Activated CD4-positive, alpha-beta T cell treated with anti-CD3 and anti-CD28 coated beads for 4 hours (primary cell): ENCODE results near the gene NTSR1.

Source experiments
- DNase-seq, 2 donors: peaks; one replicate each; pipeline ENCODE4 v3.0.0-alpha.2; 2020

The NTSR1 gene

GRCh38 chr20:62791301-62792181 lies 82.9 kb downstream of the NTSR1 start:
- DNase-seq: peak; percentile 71 to 73

GRCh38 chr20:62792182-62792939 lies 83.7 kb downstream of the NTSR1 start:
- DNase-seq: no peak

- DNase-seq: no peak
Observed at GRCh38 chr20:62792940-62793756, 84.5 kb downstream of the NTSR1 start.

- no peak for DNase-seq
Observed at GRCh38 chr20:62793757-62794006, 85.0 kb downstream of the NTSR1 start.

- peak; percentile 91 to 94 for DNase-seq
Observed at GRCh38 chr20:62794007-62794724, 85.5 kb downstream of the NTSR1 start.

- DNase-seq: peak; percentile 60 to 72
Observed at GRCh38 chr20:62795023-62795761, 86.6 kb downstream of the NTSR1 start.

- no peak for DNase-seq
Observed at GRCh38 chr20:62796699-62797491, 88.3 kb downstream of the NTSR1 start.

- no peak for DNase-seq
Observed at GRCh38 chr20:62797671-62798532, 89.3 kb downstream of the NTSR1 start.

- no peak for DNase-seq
Observed at GRCh38 chr20:62799036-62799435, 90.4 kb downstream of the NTSR1 start.

GRCh38 chr20:62799459-62799858 lies 90.8 kb downstream of the NTSR1 start:
- DNase-seq: no peak

- DNase-seq: no peak
Observed at GRCh38 chr20:62799873-62800272, 91.2 kb downstream of the NTSR1 start.

- DNase-seq: no peak
Observed at GRCh38 chr20:62800314-62801259, 92.0 kb downstream of the NTSR1 start.

- no peak for DNase-seq
Observed at GRCh38 chr20:62801284-62802010, 92.8 kb downstream of the NTSR1 start.

- no peak for DNase-seq
Observed at GRCh38 chr20:62802026-62802712, 93.5 kb downstream of the NTSR1 start.

GRCh38 chr20:62804021-62804626 lies 95.5 kb downstream of the NTSR1 start:
- DNase-seq: no peak

GRCh38 chr20:62804627-62805154 lies 96.1 kb downstream of the NTSR1 start, which contains the start of gene OGFR:
Gene OGFR (plus strand): TSS chr20:62804835. CDS start chr20:62804860, 25 bp downstream.
- peak; percentile 73 to 80 for DNase-seq
